GM21529 (cell line): ENCODE data around the gene PERP.
"Not testable (repeated sequence)": the region's sequence is repeated elsewhere in the genome, so short reads cannot be mapped to it uniquely, and the experiment has no call there.

Experiments
- ATAC-seq: cut with Tn5 transposase; IDR thresholded peaks from one replicate; pipeline ENCODE4 v1.9.1; 2021; ENCODE audit not compliant: unreplicated experiment

Gene PERP

GRCh38 chr6:138107078-138107751 lies at the start of gene PERP:
Gene PERP (minus strand): TSS chr6:138107419. CDS start chr6:138107340, 79 bp downstream.
- ATAC-seq, result peak; percentile 78

GRCh38 chr6:138155443-138155842 lies 48.2 kb upstream of the PERP start:
- no peak for ATAC-seq

GRCh38 chr6:138146544-138146943 lies 39.3 kb upstream of the PERP start:
- no peak for ATAC-seq

GRCh38 chr6:138145402-138145801 lies 38.2 kb upstream of the PERP start:
- peak; percentile 71 for ATAC-seq

GRCh38 chr6:138142806-138143205 lies 35.6 kb upstream of the PERP start:
- no peak for ATAC-seq

- ATAC-seq, result no peak
These were observed 22.0 kb upstream of the PERP start for GRCh38 chr6:138129190-138129589.

- no peak for ATAC-seq
These were observed 20.9 kb upstream of the PERP start for GRCh38 chr6:138128096-138128495.

GRCh38 chr6:138124096-138124495 lies 16.9 kb upstream of the PERP start:
- ATAC-seq, result no peak

GRCh38 chr6:138119976-138120375 lies 12.8 kb upstream of the PERP start:
- no peak for ATAC-seq

- ATAC-seq, result not testable (repeated sequence)
These were observed 12.0 kb upstream of the PERP start for GRCh38 chr6:138119229-138119628.

- ATAC-seq, result no peak
These were observed 10.2 kb upstream of the PERP start for GRCh38 chr6:138117376-138117914.

GRCh38 chr6:138116661-138116999 lies 9.4 kb upstream of the PERP start:
- ATAC-seq, result no peak

GRCh38 chr6:138115877-138116660 lies 8.8 kb upstream of the PERP start:
- ATAC-seq, result peak; percentile 80

- ATAC-seq, result no peak
These were observed 8.0 kb upstream of the PERP start for GRCh38 chr6:138115201-138115600.

- no peak for ATAC-seq
These were observed 6.5 kb upstream of the PERP start for GRCh38 chr6:138113588-138114210.

- no peak for ATAC-seq
These were observed 3.0 kb upstream of the PERP start for GRCh38 chr6:138110229-138110628.

GRCh38 chr6:138109042-138109997 lies 2.1 kb upstream of the PERP start:
- no peak for ATAC-seq

- ATAC-seq, result peak; percentile 31
These were observed 753 bp upstream of the PERP start for GRCh38 chr6:138107752-138108592.

- ATAC-seq, result no peak
These were observed 548 bp downstream of the PERP start for GRCh38 chr6:138106665-138107077.
